Stimulated activated CD8-positive, alpha-beta memory T cell treated with anti-CD3 and anti-CD28 coated beads, Interleukin-15, amount 100 ng/mL, for 24 hours (primary cell): ENCODE measurements around the gene PITPNM3.

ENCODE experiments used
- DNase-seq: peaks from one replicate; pipeline ENCODE4 v3.0.0-alpha.2; 2020; ENCODE audit warnings: low read depth

Gene PITPNM3

DNA sequence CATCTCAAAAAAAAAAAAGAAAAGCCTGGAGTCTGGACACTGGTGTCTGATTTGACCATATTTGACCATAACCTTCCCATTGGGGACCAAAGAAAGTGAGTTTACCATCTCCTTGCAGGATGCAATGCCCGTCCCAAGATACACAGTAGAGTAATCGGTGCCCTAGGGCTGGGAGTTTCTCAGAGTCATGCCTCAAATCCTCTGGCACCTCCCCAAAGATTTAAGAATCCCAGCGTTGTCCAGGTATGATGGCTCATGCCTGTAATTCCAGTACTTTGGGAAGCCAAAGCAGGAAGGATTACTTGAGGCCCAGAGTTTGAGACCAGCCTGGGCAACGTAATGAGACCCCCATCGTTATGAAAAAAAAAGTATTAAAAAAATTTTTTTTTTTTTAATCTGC, 5.0 kb downstream of the PITPNM3 start:
- no peak for DNase-seq

DNA sequence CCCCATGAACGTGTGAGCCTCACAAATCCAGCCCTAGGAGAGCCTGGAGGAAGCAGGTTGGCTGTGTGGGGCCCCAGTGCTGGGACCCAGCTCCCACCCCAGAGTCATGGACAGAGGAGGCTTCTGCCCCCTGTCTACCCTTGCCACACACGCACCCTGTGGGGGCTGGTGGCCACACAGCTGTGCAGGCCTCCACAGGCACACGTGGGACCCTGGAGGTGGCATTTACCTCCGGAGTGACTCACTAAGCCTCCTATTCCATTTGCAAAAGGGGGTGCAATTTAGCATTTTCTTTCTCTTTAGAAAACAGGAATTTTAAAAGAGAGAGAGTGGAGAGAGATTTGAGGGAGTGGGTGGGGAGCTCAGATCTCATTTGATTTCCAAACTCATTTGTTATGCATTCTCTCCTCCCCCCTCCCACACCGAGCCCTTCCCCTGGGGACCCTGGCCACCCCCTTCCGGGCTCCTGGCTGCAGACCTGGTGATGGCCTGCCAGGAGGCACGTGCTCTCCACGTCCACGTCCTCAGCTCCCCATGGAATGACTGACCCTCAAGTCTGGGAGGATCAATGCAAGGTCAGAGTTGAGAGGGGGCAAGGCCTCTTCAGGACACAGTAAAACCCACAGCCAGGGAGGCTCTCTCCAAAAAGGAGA, 6.8 kb downstream of the PITPNM3 start:
- no peak for DNase-seq

DNA sequence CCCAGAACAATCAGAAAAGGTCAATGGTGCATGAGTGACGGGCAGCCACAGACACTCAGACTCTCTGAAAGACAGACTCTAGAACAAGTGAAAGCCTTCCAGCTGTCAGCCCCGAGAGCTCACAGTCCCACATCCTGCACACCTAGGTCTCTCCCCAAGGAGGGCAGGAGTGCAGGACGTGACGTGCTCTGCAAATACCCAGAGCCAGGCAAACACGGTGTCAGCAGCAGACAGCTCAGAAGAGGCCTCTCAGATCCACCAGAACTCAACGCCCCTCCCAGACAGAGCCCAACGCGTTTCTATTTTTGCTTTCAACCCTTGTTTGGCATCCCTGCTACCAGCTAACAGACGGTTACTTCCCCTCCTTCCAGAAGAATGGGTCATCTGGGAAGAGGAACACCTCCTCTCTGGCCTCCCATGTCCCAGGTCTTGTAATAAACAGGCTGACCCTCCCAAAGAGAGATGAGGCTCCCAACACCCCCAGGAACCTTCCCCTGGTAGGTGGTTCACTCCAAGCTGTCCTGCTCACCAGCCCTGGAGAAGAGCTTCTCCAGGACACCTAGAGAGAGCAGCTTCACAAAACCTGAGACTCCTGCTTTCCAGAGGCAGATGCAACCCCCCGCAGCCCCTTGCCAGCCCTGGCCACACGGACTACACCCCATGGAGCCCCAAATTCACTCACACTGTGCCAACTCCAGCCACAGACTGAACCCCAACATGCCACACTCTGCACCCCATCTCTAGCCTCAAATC, 7.6 kb downstream of the PITPNM3 start:
- DNase-seq, result no peak

GRCh38 chr17:6548034-6548433, 8.3 kb downstream of the PITPNM3 start:
- DNase-seq, result no peak

DNA sequence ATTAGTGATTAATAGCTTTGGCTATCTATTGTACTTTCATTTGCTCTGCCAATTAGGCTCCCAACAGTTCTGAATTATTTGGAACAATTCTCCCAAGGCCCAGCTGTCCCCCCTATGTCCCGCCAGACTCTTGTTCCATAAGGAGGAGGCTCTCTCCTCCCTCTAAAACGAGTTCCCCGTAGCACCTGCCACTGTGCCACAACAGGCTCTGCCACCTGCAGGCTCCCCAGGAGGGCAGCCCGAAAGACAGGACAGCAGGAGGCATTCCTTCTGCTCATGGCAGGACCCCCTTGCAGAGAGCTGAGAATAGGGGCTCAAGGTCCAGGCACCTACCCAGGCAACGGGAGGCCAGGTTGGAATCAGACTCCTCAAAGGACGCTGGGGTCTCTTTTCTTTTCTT, 9.0 kb downstream of the PITPNM3 start:
- DNase-seq, result no peak

DNA sequence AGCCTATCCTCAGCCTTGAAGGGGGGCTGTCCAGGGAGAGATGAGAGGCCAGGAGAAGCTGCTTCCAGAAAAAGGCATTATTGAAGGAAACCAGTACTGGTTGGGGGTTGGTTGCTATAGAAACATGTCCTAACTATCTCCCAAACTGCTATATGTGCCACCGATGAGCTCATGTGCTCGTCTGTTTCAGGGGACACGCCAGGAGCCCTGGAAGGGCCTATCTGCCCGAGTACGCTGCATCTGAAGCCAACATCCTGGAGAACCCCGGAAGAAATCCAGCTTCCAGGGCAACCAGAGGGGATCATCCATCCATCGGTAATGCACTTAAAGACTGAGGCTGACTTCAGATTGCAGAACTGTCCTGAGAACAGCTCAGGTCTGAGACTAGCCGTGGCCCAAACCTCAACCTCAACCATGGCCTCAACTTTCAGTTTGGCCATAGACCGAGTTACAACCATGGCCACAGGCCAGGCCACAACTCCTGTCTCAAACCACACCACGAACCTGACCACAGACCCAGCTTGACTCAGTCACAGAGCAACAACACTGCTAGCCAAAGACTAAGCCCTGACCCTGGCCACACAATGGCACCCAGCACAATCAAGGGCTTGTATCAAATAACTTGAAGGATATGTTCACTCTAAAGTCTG, 10.2 kb downstream of the PITPNM3 start:
- no peak for DNase-seq

GRCh38 chr17:6545291-6545690, 11.1 kb downstream of the PITPNM3 start:
- no peak for DNase-seq

GRCh38 chr17:6544011-6544370, 12.4 kb downstream of the PITPNM3 start:
- no peak for DNase-seq

DNA sequence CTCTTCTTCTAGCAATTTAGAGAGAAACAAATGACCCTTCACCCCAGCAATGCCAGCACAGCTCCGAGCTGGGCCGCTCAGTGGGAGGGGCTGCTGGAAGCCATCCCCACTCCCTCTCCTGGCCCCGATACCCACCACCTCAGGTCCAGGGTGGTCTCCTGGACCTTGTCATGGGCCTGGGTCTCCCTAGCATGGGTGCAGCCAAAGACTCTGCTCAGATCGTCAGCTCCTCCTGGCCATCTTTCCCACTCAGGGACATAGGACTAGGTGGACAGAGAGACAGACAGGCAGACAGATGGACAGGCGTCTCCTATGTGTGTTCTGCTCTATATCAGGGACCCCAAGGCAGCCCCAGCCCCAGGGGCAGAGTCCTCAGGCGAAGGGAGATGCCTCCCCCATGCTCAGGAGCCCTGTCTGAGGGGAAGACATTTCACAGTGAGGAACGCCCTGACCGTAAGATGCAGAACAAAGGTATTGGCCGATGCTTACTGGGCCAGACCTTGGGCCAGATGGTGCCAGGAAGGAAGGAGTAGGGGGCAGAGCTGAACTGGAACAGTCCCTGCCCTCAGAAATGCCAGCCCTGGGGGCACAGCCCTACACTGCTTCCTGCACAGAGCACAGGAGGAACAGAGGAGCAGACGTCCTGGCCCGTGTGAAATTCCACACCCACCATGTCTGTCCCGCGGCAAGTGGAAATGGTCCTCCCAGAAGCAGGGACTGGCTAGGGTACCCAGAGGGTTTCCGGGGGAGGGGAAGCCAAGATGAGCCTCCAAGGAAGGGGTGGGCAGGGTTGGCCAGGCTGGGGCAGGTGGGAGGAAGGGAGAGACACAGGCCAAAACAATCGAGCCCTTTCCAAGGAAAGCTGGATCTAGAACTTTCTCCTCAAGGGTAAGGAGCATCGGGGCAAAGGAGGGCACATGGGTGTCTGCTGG, 13.0 kb downstream of the PITPNM3 start:
- DNase-seq, result no peak

GRCh38 chr17:6542577-6542976, 13.8 kb downstream of the PITPNM3 start:
- DNase-seq, result no peak

DNA sequence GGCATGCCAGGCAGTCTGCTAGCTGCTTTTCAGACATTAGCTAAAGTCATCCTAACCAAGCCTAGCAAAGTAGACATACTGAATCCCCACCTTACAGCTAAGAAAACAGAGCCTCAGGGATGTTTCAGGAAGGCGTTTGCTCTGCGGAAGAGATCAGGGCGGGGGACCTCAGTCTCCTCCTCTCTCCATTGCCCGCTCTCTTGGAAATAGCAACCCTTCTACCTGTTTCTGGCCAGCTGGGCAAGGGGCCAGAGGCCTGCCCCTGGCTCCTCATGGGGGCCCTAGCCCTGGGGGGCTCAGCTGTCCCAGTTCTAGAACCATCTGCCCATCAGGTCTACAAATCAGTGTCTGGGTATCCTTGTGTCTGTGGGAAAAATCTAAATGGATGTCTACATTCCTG, 14.5 kb downstream of the PITPNM3 start:
- no peak for DNase-seq

- DNase-seq, result no peak
Observed at GRCh38 chr17:6539871-6540270, 16.5 kb downstream of the PITPNM3 start.

DNA sequence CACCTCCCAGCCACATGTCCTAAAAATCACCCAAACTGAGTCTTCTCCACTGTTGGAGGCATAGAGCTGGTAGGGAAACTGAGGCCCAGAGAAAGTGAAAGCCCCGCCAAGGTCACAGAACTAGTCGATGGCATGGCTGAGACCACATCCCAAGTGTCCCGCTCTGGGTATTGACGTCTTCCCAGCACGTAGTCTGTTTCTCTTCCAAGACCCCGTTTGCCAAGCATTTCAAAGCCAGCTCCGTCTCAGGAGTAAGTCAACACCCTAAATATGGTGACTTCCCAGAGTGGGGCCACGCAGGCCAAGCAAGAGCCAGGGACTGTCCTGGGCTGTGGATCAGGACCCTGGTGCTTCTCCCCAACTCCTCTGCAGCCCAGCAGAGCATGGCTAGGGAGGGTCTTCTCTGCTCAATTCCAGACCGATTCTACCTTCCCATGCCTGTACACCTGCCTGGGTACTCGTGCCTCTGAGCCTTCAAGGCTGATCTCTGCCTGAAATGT, 19.7 kb downstream of the PITPNM3 start:
- no peak for DNase-seq

DNA sequence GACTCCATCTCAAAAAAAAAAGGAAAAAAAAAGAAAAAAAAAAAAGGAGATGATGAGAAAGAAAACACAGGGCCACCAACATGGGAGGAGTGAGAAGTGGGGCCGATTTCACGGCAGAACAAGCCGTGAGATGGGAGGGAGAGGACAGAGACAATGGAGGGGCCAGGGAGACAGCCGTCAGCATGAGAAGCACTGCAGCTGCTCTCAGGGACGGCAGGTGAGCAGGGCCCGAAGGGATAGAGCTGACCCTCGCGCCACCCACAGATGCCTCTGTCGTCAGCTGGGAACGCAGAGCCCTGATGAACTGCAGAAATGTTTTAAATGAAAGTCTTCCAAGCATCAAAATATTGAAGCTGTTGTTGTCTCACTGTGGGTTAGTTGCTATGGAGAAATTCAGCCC, 20.3 kb downstream of the PITPNM3 start:
- DNase-seq, result no peak

DNA sequence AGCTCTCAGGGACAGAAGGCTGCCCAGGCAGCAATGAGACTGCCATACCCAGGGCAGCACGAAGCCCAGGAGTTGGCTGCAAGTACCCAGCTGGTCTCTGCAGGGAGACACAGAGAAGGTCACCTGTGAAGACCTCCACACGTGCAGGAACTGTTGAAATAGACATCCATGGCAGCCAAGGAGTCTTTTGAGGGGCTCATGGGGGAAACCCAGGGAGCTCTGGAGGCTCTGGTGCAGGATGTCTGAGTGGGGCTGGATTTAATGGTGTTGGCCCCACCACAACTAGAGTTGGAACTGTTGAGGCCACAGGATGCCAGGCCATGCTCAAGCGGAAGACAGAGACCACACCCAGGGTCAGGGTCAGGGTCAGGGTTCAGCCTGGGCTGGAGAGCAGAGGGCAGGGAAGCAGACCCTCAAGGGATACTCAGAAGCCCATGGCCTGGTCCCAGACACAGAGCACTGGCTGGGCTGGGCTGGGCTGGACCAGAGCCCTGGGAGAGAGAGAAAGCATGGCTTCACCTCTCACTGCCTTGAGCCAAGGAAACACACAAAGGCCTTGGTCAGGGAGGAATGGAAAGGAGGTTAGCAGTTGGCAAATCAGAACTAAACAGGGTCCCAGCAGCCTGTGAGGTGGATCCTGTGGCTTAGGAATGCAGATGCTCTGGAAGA, 21.4 kb downstream of the PITPNM3 start:
- DNase-seq, result no peak

- no peak for DNase-seq
Observed at GRCh38 chr17:6532441-6532885, 23.9 kb downstream of the PITPNM3 start.

DNA sequence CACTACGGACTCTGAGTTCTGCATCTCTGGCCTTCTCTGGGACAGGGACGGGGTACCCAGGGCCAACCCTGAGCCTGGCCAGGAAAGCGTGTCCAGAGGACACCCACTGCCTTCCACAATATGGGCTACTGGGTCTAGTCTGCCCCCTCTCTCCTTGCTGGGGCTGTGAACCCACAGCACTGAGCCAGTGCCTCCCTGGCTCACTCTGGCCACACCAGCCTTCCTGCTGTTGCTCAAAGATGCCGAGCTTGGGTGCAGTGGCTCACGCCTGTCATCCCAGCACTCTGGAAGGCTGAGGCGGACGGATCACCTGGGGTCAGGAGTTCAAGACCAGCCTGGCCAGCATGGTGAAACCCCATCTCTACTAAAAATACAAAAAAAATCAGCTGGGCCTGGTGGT, 24.8 kb downstream of the PITPNM3 start:
- DNase-seq, result no peak

DNA sequence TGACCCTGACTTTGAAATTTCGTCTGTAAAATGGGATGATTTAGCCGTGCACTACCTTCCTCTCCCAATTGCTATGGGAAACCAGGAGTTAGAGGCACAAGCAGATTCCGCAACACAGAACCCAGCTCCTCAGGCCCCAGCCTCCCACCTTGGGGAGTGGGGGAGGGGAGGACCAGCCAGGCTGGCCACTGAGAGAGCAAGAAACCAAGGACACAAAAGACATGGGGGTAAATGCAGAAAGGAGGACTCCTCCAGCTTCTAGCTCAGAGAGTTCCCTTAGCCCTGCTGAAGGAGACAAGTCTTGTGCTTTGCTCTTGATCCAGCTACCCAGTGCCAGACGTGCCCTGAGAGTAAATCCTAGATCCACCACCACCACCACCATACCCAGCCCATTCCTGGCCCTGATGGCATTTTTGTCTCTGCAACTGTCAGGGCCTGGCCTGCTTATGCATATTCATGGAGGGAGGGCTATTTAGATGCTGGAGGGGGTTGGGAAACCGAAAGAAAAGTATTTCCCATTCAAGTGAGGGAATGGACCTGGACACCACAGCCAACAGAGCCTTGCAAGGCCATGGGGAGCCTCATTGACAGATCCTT, 25.9 kb downstream of the PITPNM3 start:
- no peak for DNase-seq

GRCh38 chr17:6528557-6528956, 27.8 kb downstream of the PITPNM3 start:
- no peak for DNase-seq

- DNase-seq, result no peak
Observed at GRCh38 chr17:6526362-6527152, 29.8 kb downstream of the PITPNM3 start.
